Uterus (tissue), 2 donors: ENCODE measurements around the gene CYP27C1.

Experiments
- CTCF ChIP-seq, 4 experiments: fragments of 200-600 bp in 2 of 4; fragments of 450-650 bp in 2 of 4; sonication (generic) in 2 of 4; IDR thresholded peaks; one replicate each; pipeline ENCODE4 v1.5.1; 2016 to 2019; ENCODE audit warnings: antibody characterized with exemption in 4 of 4, mild to moderate bottlenecking in 2 of 4, moderate library complexity in 1 of 4
- POLR2A ChIP-seq, 2 donors: fragments of 450-650 bp; IDR thresholded peaks; one replicate each; pipeline ENCODE4 v1.6.1; 2016; ENCODE audit warnings: antibody characterized with exemption in 2 of 2, mild to moderate bottlenecking in 1 of 2, moderate library complexity in 1 of 2

- no peak for TF ChIP-seq CTCF (IDR thresholded peaks at IDR 0.05)
- TF ChIP-seq POLR2A (IDR thresholded peaks at IDR 0.05), result no peak
These were observed 23.1 kb downstream of the CYP27C1 start for GRCh38 chr2:127196998-127197397.
